Liver (tissue), 9 donors: ENCODE data around the gene DOC2B. TPM values are rescaled to one million over a fixed set of nuclear protein-coding genes. Genes with fewer than 3 reads are reported as not detected.

Experiments
- DNase-seq: peaks from one replicate; pipeline ENCODE4 v3.0.0-alpha.2; 2017; ENCODE audit warnings: low spot score
- H3K27ac ChIP-seq, 2 donors: one replicate each; pipeline ENCODE4 v1.7.0; 2013; ENCODE audit warnings: inconsistent platforms in 2 of 2, low read length in 2 of 2, control low read depth in 1 of 2, low read depth in 1 of 2, mild to moderate bottlenecking in 1 of 2
- H3K27me3 ChIP-seq, 4 donors: one replicate each; pipeline versions ENCODE4 v1.6.1 to v1.7.0; 2013; ENCODE audit warnings: low read length in 3 of 4, inconsistent platforms in 1 of 4, mild to moderate bottlenecking in 1 of 4, moderate library complexity in 1 of 4; ENCODE audit not compliant: control insufficient read depth in 4 of 4, insufficient read depth in 4 of 4
- H3K36me3 ChIP-seq, 4 donors: one replicate each; pipeline versions ENCODE4 v1.6.1 to v1.7.0; 2013; ENCODE audit warnings: low read length in 3 of 4, mild to moderate bottlenecking in 3 of 4, low read depth in 1 of 4, moderate library complexity in 1 of 4; ENCODE audit not compliant: control insufficient read depth in 4 of 4, insufficient read depth in 3 of 4
- H3K4me1 ChIP-seq, 4 donors: one replicate each; pipeline versions ENCODE4 v1.6.1 to v1.7.0; 2013; ENCODE audit warnings: low read length in 3 of 4, mild to moderate bottlenecking in 3 of 4, moderate library complexity in 1 of 4; ENCODE audit not compliant: control insufficient read depth in 4 of 4, insufficient read depth in 4 of 4
- H3K4me3 ChIP-seq, 3 donors: one replicate each; pipeline versions ENCODE4 v1.6.1 to v1.7.0; 2013; ENCODE audit warnings: low read length in 3 of 3, control low read depth in 1 of 3, low read depth in 1 of 3, mild to moderate bottlenecking in 1 of 3
- H3K9ac ChIP-seq, 2 donors: one replicate each; pipeline ENCODE4 v1.7.0; 2013; ENCODE audit warnings: low read length in 2 of 2, mild to moderate bottlenecking in 2 of 2, moderate library complexity in 2 of 2, control low read depth in 1 of 2, low read depth in 1 of 2
- H3K9me3 ChIP-seq, 4 donors: one replicate each; pipeline versions ENCODE4 v1.6.1 to v1.7.0; 2013; ENCODE audit warnings: low read length in 3 of 4; ENCODE audit not compliant: control insufficient read depth in 4 of 4
- EGR1 ChIP-seq, 2 donors: IDR thresholded peaks; 2 replicates each; pipeline ENCODE4 v1.6.1; 2016 to 2018; ENCODE audit warnings: antibody characterized with exemption in 2 of 2, low read depth in 2 of 2
- FOXA1 ChIP-seq: IDR thresholded peaks from 2 replicates; pipeline ENCODE4 v1.6.1; 2016; ENCODE audit warnings: antibody characterized with exemption
- FOXA2 ChIP-seq: IDR thresholded peaks from 2 replicates; pipeline ENCODE4 v1.6.1; 2016; ENCODE audit warnings: antibody characterized with exemption
- GABPA ChIP-seq, 2 donors: IDR thresholded peaks in 1 of 2; conservative IDR thresholded peaks in 1 of 2; 2 replicates each; pipeline ENCODE4 v1.6.1; 2016; ENCODE audit warnings: antibody characterized with exemption in 2 of 2, mild to moderate bottlenecking in 1 of 2, moderate library complexity in 1 of 2
- HNF4A ChIP-seq, 2 donors: conservative IDR thresholded peaks; 2 replicates each; pipeline ENCODE4 v1.6.1; 2016; ENCODE audit warnings: antibody characterized with exemption in 2 of 2, mild to moderate bottlenecking in 2 of 2
- HNF4G ChIP-seq: IDR thresholded peaks from 2 replicates; pipeline ENCODE4 v1.6.1; 2016; ENCODE audit warnings: antibody characterized with exemption
- JUND ChIP-seq, 2 donors: IDR thresholded peaks; 2 replicates each; pipeline ENCODE4 v1.6.1; 2016; ENCODE audit warnings: antibody characterized with exemption in 2 of 2
- NR2F2 ChIP-seq: IDR thresholded peaks from 2 replicates; pipeline ENCODE4 v1.6.1; 2016; ENCODE audit warnings: antibody characterized with exemption
- RAD21 ChIP-seq, 2 donors: IDR thresholded peaks; 2 replicates each; pipeline ENCODE4 v1.6.1; 2016; ENCODE audit warnings: antibody characterized with exemption in 2 of 2, mild to moderate bottlenecking in 2 of 2
- RXRA ChIP-seq, 2 donors: IDR thresholded peaks; 2 replicates each; pipeline ENCODE4 v1.6.1; 2017 to 2018; ENCODE audit warnings: antibody characterized with exemption in 2 of 2, mild to moderate bottlenecking in 1 of 2
- SP1 ChIP-seq: IDR thresholded peaks from 2 replicates; pipeline ENCODE4 v1.6.1; 2018; ENCODE audit warnings: antibody characterized with exemption, mild to moderate bottlenecking
- TAF1 ChIP-seq: conservative IDR thresholded peaks from 2 replicates; pipeline ENCODE4 v1.6.1; 2016; ENCODE audit warnings: antibody characterized with exemption, mild to moderate bottlenecking
- YY1 ChIP-seq: IDR thresholded peaks from 2 replicates; pipeline ENCODE4 v1.6.1; 2016; ENCODE audit warnings: antibody characterized with exemption, mild to moderate bottlenecking
- WGBS: extraction: QIAGEN DNeasy Blood & Tissue Kit; methylation state at CpG from one replicate; pipeline ENCODE4 v1.1.7; 2013; 5-methylcytosine and 5-hydroxymethylcytosine counted together
- polyA plus RNA-seq, 2 donors: library from polyadenylated mRNA; stranded (reverse) in 1 of 2; unstranded in 1 of 2; fragments of 200-250 nt in 1 of 2; fragments of >200 nt in 1 of 2; fragmentation: Nextera tagmentation in 1 of 2; extraction: Ambion mirVana in 1 of 2; gene quantifications; one replicate each; pipeline versions ENCODE4 v1.2.1 to v1.2.3, GENCODE V29; 2013 to 2015
- total RNA-seq, 2 donors: library from RNA; depleted of rRNA; stranded (reverse); fragments of >200 nt; gene quantifications; one replicate each; pipeline ENCODE4 v1.2.3, GENCODE V29; 2014
- TF ChIP-seq, protein P1 (sequence below): IDR thresholded peaks from 2 replicates; pipeline ENCODE4 v1.6.1; 2016; ENCODE audit warnings: antibody characterized with exemption
- TF ChIP-seq, protein P2 (sequence below): fragments of 150-350 bp; IDR thresholded peaks from 2 replicates; pipeline ENCODE4 v1.5.1; 2017; ENCODE audit warnings: improper control_type of control experiment, low read depth, low read length; ENCODE audit not compliant: missing input control
- TF ChIP-seq, protein P3 (sequence below): IDR thresholded peaks from 2 replicates; pipeline ENCODE4 v1.6.1; 2016; ENCODE audit warnings: antibody characterized with exemption
- TF ChIP-seq, protein P4 (sequence below): IDR thresholded peaks from 2 replicates; pipeline ENCODE4 v1.6.1; 2016; ENCODE audit warnings: antibody characterized with exemption
- TF ChIP-seq, protein P5 (sequence below): IDR thresholded peaks from 2 replicates; pipeline ENCODE4 v1.6.1; 2016; ENCODE audit warnings: antibody characterized with exemption, mild to moderate bottlenecking
- donor health status: healthy.
- donor health status: healthy.
- donor health status: healthy.
- donor health status: healthy.
- donor health status: healthy.

DOC2B gene
- total and polyA plus RNA-seq, 4 donors: 0.08 to 1.0 (median 0.61) TPM

DNA sequence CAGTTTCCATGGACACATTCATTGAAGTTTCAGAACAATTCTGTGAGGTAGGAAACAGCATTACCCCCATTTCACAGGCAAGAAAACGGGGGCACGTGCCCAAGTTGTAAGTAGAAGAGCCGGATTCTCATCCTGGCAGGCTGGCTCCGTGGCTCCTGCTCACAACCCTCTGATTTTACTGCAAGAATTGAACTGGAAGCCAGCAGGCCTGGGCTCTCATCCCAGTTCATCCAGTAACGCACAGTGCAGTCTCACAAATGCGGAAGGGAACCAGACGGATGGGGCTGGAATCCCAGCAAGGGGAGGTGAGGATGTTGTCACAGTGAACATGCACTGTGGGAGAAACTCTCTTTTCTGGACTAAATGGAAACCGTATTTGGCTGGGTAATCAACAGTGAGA, 40.7 kb upstream of the DOC2B start:
- no peak overlapping the region for H3K9ac ChIP-seq
- 98% methylated on average over 8 of the region's 8 CpGs for WGBS
- TF ChIP-seq, protein P1, sequence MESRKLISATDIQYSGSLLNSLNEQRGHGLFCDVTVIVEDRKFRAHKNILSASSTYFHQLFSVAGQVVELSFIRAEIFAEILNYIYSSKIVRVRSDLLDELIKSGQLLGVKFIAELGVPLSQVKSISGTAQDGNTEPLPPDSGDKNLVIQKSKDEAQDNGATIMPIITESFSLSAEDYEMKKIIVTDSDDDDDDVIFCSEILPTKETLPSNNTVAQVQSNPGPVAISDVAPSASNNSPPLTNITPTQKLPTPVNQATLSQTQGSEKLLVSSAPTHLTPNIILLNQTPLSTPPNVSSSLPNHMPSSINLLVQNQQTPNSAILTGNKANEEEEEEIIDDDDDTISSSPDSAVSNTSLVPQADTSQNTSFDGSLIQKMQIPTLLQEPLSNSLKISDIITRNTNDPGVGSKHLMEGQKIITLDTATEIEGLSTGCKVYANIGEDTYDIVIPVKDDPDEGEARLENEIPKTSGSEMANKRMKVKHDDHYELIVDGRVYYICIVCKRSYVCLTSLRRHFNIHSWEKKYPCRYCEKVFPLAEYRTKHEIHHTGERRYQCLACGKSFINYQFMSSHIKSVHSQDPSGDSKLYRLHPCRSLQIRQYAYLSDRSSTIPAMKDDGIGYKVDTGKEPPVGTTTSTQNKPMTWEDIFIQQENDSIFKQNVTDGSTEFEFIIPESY: no peak
- TF ChIP-seq RAD21 (IDR thresholded peaks at IDR 0.05) (no peak), EGR1 (IDR thresholded peaks at IDR 0.05; ENCODE audit: low read depth in 2 of 2) (no peak), HNF4G (no peak), SP1 (no peak), FOXA2 (no peak), YY1 (no peak), GABPA (IDR thresholded peaks at IDR 0.05 in 1 of 2, conservative IDR thresholded peaks at IDR 0.05 in 1 of 2) (no peak), TAF1 (no peak), NR2F2 (no peak), HNF4A (conservative IDR thresholded peaks at IDR 0.05) (no peak), FOXA1 (no peak), JUND (IDR thresholded peaks at IDR 0.05) (no peak), RXRA (IDR thresholded peaks at IDR 0.05) (no peak)
- TF ChIP-seq, protein P2, sequence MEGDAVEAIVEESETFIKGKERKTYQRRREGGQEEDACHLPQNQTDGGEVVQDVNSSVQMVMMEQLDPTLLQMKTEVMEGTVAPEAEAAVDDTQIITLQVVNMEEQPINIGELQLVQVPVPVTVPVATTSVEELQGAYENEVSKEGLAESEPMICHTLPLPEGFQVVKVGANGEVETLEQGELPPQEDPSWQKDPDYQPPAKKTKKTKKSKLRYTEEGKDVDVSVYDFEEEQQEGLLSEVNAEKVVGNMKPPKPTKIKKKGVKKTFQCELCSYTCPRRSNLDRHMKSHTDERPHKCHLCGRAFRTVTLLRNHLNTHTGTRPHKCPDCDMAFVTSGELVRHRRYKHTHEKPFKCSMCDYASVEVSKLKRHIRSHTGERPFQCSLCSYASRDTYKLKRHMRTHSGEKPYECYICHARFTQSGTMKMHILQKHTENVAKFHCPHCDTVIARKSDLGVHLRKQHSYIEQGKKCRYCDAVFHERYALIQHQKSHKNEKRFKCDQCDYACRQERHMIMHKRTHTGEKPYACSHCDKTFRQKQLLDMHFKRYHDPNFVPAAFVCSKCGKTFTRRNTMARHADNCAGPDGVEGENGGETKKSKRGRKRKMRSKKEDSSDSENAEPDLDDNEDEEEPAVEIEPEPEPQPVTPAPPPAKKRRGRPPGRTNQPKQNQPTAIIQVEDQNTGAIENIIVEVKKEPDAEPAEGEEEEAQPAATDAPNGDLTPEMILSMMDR: no peak
- TF ChIP-seq, protein P3, sequence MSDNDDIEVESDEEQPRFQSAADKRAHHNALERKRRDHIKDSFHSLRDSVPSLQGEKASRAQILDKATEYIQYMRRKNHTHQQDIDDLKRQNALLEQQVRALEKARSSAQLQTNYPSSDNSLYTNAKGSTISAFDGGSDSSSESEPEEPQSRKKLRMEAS: no peak
- TF ChIP-seq, protein P4, sequence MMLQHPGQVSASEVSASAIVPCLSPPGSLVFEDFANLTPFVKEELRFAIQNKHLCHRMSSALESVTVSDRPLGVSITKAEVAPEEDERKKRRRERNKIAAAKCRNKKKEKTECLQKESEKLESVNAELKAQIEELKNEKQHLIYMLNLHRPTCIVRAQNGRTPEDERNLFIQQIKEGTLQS: no peak
- TF ChIP-seq, protein P5, sequence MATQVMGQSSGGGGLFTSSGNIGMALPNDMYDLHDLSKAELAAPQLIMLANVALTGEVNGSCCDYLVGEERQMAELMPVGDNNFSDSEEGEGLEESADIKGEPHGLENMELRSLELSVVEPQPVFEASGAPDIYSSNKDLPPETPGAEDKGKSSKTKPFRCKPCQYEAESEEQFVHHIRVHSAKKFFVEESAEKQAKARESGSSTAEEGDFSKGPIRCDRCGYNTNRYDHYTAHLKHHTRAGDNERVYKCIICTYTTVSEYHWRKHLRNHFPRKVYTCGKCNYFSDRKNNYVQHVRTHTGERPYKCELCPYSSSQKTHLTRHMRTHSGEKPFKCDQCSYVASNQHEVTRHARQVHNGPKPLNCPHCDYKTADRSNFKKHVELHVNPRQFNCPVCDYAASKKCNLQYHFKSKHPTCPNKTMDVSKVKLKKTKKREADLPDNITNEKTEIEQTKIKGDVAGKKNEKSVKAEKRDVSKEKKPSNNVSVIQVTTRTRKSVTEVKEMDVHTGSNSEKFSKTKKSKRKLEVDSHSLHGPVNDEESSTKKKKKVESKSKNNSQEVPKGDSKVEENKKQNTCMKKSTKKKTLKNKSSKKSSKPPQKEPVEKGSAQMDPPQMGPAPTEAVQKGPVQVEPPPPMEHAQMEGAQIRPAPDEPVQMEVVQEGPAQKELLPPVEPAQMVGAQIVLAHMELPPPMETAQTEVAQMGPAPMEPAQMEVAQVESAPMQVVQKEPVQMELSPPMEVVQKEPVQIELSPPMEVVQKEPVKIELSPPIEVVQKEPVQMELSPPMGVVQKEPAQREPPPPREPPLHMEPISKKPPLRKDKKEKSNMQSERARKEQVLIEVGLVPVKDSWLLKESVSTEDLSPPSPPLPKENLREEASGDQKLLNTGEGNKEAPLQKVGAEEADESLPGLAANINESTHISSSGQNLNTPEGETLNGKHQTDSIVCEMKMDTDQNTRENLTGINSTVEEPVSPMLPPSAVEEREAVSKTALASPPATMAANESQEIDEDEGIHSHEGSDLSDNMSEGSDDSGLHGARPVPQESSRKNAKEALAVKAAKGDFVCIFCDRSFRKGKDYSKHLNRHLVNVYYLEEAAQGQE: no peak
- no peaks in the 10 kb centered on the region for H3K27me3 ChIP-seq
- H3K27ac ChIP-seq: no peak overlapping the region
- no peak for DNase-seq
- H3K9me3 ChIP-seq: no peaks in the 10 kb centered on the region
- no peaks in the 10 kb centered on the region for H3K4me1 ChIP-seq
- H3K4me3 ChIP-seq: no peak overlapping the region
- peaks cover 0 to 2% (median 0%) of the 10 kb centered on the region in 4 donors for H3K36me3 ChIP-seq
